Motor neuron (in vitro differentiated cells): Measurements from ENCODE around the gene HMCES. TPM values are rescaled to one million over a fixed set of nuclear protein-coding genes. Genes with fewer than 3 reads are reported as not detected.

Source experiments
- ATAC-seq, 8 experiments: fragments of 200-7000 bp; cut with Tn5 transposase; replicated peaks in 6 of 8; 2 replicates each; pipeline ENCODE4 v1.8.0; 2021; ENCODE audit warnings: mild to moderate bottlenecking in 8 of 8, moderate library complexity in 8 of 8
- H3K27ac ChIP-seq, 2 donors: fragments of 250-450 bp; sonication (Bioruptor Pico); 2 replicates each; pipeline ENCODE4 v1.9.0; 2021; ENCODE audit warnings: antibody characterized with exemption in 2 of 2, mild to moderate bottlenecking in 2 of 2, moderate library complexity in 1 of 2
- H3K4me1 ChIP-seq, 2 donors: fragments of 250-450 bp; sonication (Bioruptor Pico); replicated peaks in 1 of 2; 2 replicates each; pipeline ENCODE4 v1.6.1; 2021; ENCODE audit warnings: antibody characterized with exemption in 2 of 2, mild to moderate bottlenecking in 2 of 2, moderate library complexity in 1 of 2
- H3K4me3 ChIP-seq, 5 donors: fragments of 250-450 bp; sonication (Bioruptor Pico); 2 replicates each; pipeline ENCODE4 v1.9.0; 2021; ENCODE audit warnings: antibody characterized with exemption in 5 of 5, mild to moderate bottlenecking in 5 of 5, moderate library complexity in 4 of 5
- WGBS, 10 experiments: fragments of 450-650 bp; shearing (Covaris generic); methylation state at CpG; one replicate each; pipeline ENCODE4 v1.0.0; 2022; 5-methylcytosine and 5-hydroxymethylcytosine counted together
- in situ Hi-C, 9 experiments: fragments of 400-800 bp; cut with MboI; loops; one replicate each; pipeline ENCODE4 v1.15.0; 2021; ENCODE audit warnings: low sequenced_read_pairs in 9 of 9, low pct_unique_long_range_greater_than_20kb in 2 of 9; ENCODE audit not compliant: unreplicated experiment in 9 of 9
- total RNA-seq, 8 experiments: library from RNA; unstranded; fragments of 300-600 nt; gene quantifications; 2 replicates each; pipeline versions ENCODE4 v1.2.3 to v1.2.4, GENCODE V29; 2022

HMCES gene
- total RNA-seq, 8 experiments from 2014 or later: 18.4 to 40.3 (median 20.7) TPM

GRCh38 chr3:129320261-129320660 lies 41.6 kb downstream of the HMCES start:
- peaks cover 5 to 6% of the 10 kb centered on the region in 2 donors for H3K4me1 ChIP-seq
- 60 to 100% (median 84%) methylated on average over 1 to 3 of the region's 8 CpGs; no CpG with 5 or more reads in 6 of the 10 experiments for WGBS, 10 experiments
- in situ Hi-C loops: no loop called here
- H3K4me3 ChIP-seq: no peak overlapping the region
- ATAC-seq: no peak
- H3K27ac ChIP-seq: no peak overlapping the region

GRCh38 chr3:129320825-129321487 lies 42.3 kb downstream of the HMCES start:
- no peak overlapping the region for H3K27ac ChIP-seq
- 40 to 100% (median 90%) methylated on average over 1 to 5 of the region's 7 CpGs; no CpG with 5 or more reads in 1 of the 10 experiments for WGBS, 10 experiments
- H3K4me3 ChIP-seq: no peak overlapping the region
- peaks cover 5 to 6% of the 10 kb centered on the region in 2 donors for H3K4me1 ChIP-seq
- ATAC-seq: no peak
- in situ Hi-C loops: no loop called here

- in situ Hi-C loops: no loop called here
- no peak for ATAC-seq
- Histone ChIP-seq H3K4me3 (no peak overlapping the region), H3K4me1 (peaks cover 4 to 5% of the 10 kb centered on the region in 2 donors), H3K27ac (no peak overlapping the region)
- 60 to 100% (median 80%) methylated on average over 1 to 4 of the region's 9 CpGs; no CpG with 5 or more reads in 4 of the 10 experiments for WGBS, 10 experiments
Measured at GRCh38 chr3:129321887-129322286, 43.2 kb downstream of the HMCES start.

GRCh38 chr3:129323651-129324294 lies 45.1 kb downstream of the HMCES start:
- no peak overlapping the region for H3K4me3 ChIP-seq
- 67 to 100% (median 83%) methylated on average over 1 to 2 of the region's 12 CpGs; no CpG with 5 or more reads in 5 of the 10 experiments for WGBS, 10 experiments
- in situ Hi-C loops: no loop called here
- no peak overlapping the region for H3K27ac ChIP-seq
- H3K4me1 ChIP-seq: no peaks in the 10 kb centered on the region
- peak in 1 of 8 experiments; percentile 20 for ATAC-seq

- Histone ChIP-seq H3K4me1 (no peaks in the 10 kb centered on the region), H3K4me3 (no peak overlapping the region), H3K27ac (no peak overlapping the region)
- in situ Hi-C loops: no loop called here
- 100% methylated on average over 1 of the region's 12 CpGs; no CpG with 5 or more reads in 8 of the 10 experiments for WGBS, 10 experiments
- ATAC-seq: no peak
Measured at GRCh38 chr3:129324855-129325254, 46.2 kb downstream of the HMCES start.

- Histone ChIP-seq H3K4me3 (no peak overlapping the region), H3K27ac (no peak overlapping the region), H3K4me1 (no peaks in the 10 kb centered on the region)
- in situ Hi-C loops: no loop called here
- ATAC-seq: no peak
- WGBS, 10 experiments: 83 to 100% methylated on average over 1 of the region's 3 CpGs; no CpG with 5 or more reads in 8 of the 10 experiments
Measured at GRCh38 chr3:129325383-129325782, 46.7 kb downstream of the HMCES start.

- 90 to 100% methylated on average over 1 to 2 of the region's 12 CpGs; no CpG with 5 or more reads in 8 of the 10 experiments for WGBS, 10 experiments
- Histone ChIP-seq H3K4me3 (no peak overlapping the region), H3K4me1 (no peaks in the 10 kb centered on the region), H3K27ac (peak overlapping the region in 1 of 2 donors; percentile 49)
- ATAC-seq: peak in 3 of 8 experiments; percentile 22 to 23 (median 22)
- in situ Hi-C loops: no loop called here
Measured at GRCh38 chr3:129326138-129326537, 47.5 kb downstream of the HMCES start.

- WGBS, 10 experiments: 80 to 100% (median 92%) methylated on average over 1 to 8 of the region's 11 CpGs; no CpG with 5 or more reads in 5 of the 10 experiments
- Histone ChIP-seq H3K27ac (peak overlapping the region in 1 of 2 donors; percentile 49), H3K4me3 (no peak overlapping the region), H3K4me1 (no peaks in the 10 kb centered on the region)
- peak in 3 of 8 experiments; percentile 10 to 57 (median 18) for ATAC-seq
- in situ Hi-C loops: no loop called here
Measured at GRCh38 chr3:129326595-129326994, 47.9 kb downstream of the HMCES start.

GRCh38 chr3:129327510-129327909 lies 48.8 kb downstream of the HMCES start:
- 80 to 100% (median 92%) methylated on average over 1 to 4 of the region's 6 CpGs; no CpG with 5 or more reads in 6 of the 10 experiments for WGBS, 10 experiments
- no peak for ATAC-seq
- in situ Hi-C loops: no loop called here

GRCh38 chr3:129329858-129330257 lies 51.2 kb downstream of the HMCES start:
- Histone ChIP-seq H3K27ac (no peak overlapping the region), H3K4me3 (no peak overlapping the region), H3K4me1 (no peaks in the 10 kb centered on the region)
- no peak for ATAC-seq
- 67 to 90% (median 80%) methylated on average over 1 to 6 of the region's 6 CpGs; no CpG with 5 or more reads in 6 of the 10 experiments for WGBS, 10 experiments
- in situ Hi-C loops: no loop called here

More at GRCh38 chr3:129327510-129327909, 48.8 kb downstream of the HMCES start:
- Histone ChIP-seq H3K4me1 (no peaks in the 10 kb centered on the region), H3K27ac (no peak overlapping the region), H3K4me3 (no peak overlapping the region)

- in situ Hi-C loops: no loop called here
- 47 to 100% (median 85%) methylated on average over 1 to 4 of the region's 6 CpGs; no CpG with 5 or more reads in 4 of the 10 experiments for WGBS, 10 experiments
- Histone ChIP-seq H3K27ac (no peak overlapping the region), H3K4me3 (no peak overlapping the region), H3K4me1 (no peaks in the 10 kb centered on the region)
- ATAC-seq: no peak
Measured at GRCh38 chr3:129330409-129330808, 51.7 kb downstream of the HMCES start.

GRCh38 chr3:129333891-129334290 lies 55.2 kb downstream of the HMCES start:
- H3K27ac ChIP-seq: no peak overlapping the region
- in situ Hi-C loops: no loop called here
- ATAC-seq: no peak
- H3K4me1 ChIP-seq: no peaks in the 10 kb centered on the region
- no peak overlapping the region for H3K4me3 ChIP-seq
- 90 to 100% (median 100%) methylated on average over 2 to 3 of the region's 5 CpGs; no CpG with 5 or more reads in 6 of the 10 experiments for WGBS, 10 experiments

- in situ Hi-C loops: no loop called here
- WGBS, 10 experiments: 75 to 100% (median 97%) methylated on average over 1 to 4 of the region's 6 CpGs; no CpG with 5 or more reads in 4 of the 10 experiments
- no peaks in the 10 kb centered on the region for H3K4me1 ChIP-seq
- ATAC-seq: peak in 1 of 8 experiments; percentile 44
- H3K27ac ChIP-seq: no peak overlapping the region
- H3K4me3 ChIP-seq: no peak overlapping the region
Measured at GRCh38 chr3:129336093-129336706, 57.5 kb downstream of the HMCES start.
